Gastroesophageal sphincter (tissue), 4 donors: ENCODE results near the gene RPS3. TPM values are rescaled to one million over a fixed set of nuclear protein-coding genes. Genes with fewer than 3 reads are reported as not detected.

Experiments used
- ATAC-seq: fragments of 150-250 bp; one replicate; pipeline ENCODE4 v1.9.1; 2016; ENCODE audit warnings: mild to moderate bottlenecking, moderate library complexity
- H3K27ac ChIP-seq, 4 donors: fragments of 200-600 bp; sonication (generic) in 3 of 4; 1 replicate in 3 of 4; 2 replicates in 1 of 4; pipeline ENCODE4 v1.5.1; 2016 to 2019
- H3K27me3 ChIP-seq: fragments of 200-600 bp; sonication (generic); one replicate; pipeline ENCODE4 v1.5.1; 2019
- H3K36me3 ChIP-seq, 2 donors: fragments of 200-600 bp; sonication (generic); one replicate each; pipeline ENCODE4 v1.5.1; 2019; ENCODE audit warnings: control low read depth in 1 of 2
- H3K4me1 ChIP-seq, 3 donors: fragments of 200-600 bp; sonication (generic); 1 replicate in 2 of 3; 2 replicates in 1 of 3; pipeline ENCODE4 v1.5.1; 2016 to 2019; ENCODE audit warnings: control low read depth in 2 of 3
- H3K4me3 ChIP-seq, 2 donors: fragments of 200-600 bp; sonication (generic); one replicate each; pipeline ENCODE4 v1.5.1; 2019; ENCODE audit warnings: mild to moderate bottlenecking in 1 of 2, moderate library complexity in 1 of 2
- H3K9me3 ChIP-seq, 3 donors: fragments of 200-600 bp; sonication (generic); one replicate each; pipeline ENCODE4 v1.5.1; 2017 to 2019; ENCODE audit warnings: control low read depth in 2 of 3
- EP300 ChIP-seq: sonication (generic); formaldehyde crosslinking; IDR thresholded peaks from one replicate; pipeline ENCODE4 v1.6.1; 2017; ENCODE audit warnings: antibody characterized with exemption, mild to moderate bottlenecking
- POLR2A ChIP-seq, 2 donors: fragments of 450-650 bp; IDR thresholded peaks; one replicate each; pipeline ENCODE4 v1.6.1; 2017; ENCODE audit warnings: antibody characterized with exemption in 2 of 2, mild to moderate bottlenecking in 2 of 2, moderate library complexity in 1 of 2
- POLR2AphosphoS5 ChIP-seq: sonication (generic); formaldehyde crosslinking; IDR thresholded peaks from one replicate; pipeline ENCODE4 v1.6.1; 2017; ENCODE audit warnings: antibody characterized with exemption
- WGBS, 2 donors: methylation state at CpG; one replicate each; pipeline ENCODE4 v1.1.5; 2018; ENCODE audit warnings: low coverage in 1 of 2; 5-methylcytosine and 5-hydroxymethylcytosine counted together
- total RNA-seq, 4 donors: library from RNA; depleted of rRNA; stranded (reverse); fragments of >200 nt; gene quantifications; one replicate each; pipeline ENCODE4 v1.1.0, GENCODE V29; 2016
- TF ChIP-seq, protein P1 (sequence below), 4 experiments: fragments of 200-600 bp in 2 of 4; fragments of 450-650 bp in 2 of 4; sonication (generic) in 1 of 4; IDR thresholded peaks; one replicate each; pipeline ENCODE4 v1.5.1; 2017 to 2019; ENCODE audit warnings: antibody characterized with exemption in 4 of 4, mild to moderate bottlenecking in 2 of 4, moderate library complexity in 2 of 4

RPS3 gene
- total RNA-seq, 4 donors from 2014 or later, result 767 to 1,946 (median 1,260) TPM

- whole genome bisulfite sequencing, 2 donors, result no CpG with 5 or more reads among the region's 10 CpGs
- TF ChIP-seq POLR2A (IDR thresholded peaks at IDR 0.05), result no peak
- TF ChIP-seq, protein P1, sequence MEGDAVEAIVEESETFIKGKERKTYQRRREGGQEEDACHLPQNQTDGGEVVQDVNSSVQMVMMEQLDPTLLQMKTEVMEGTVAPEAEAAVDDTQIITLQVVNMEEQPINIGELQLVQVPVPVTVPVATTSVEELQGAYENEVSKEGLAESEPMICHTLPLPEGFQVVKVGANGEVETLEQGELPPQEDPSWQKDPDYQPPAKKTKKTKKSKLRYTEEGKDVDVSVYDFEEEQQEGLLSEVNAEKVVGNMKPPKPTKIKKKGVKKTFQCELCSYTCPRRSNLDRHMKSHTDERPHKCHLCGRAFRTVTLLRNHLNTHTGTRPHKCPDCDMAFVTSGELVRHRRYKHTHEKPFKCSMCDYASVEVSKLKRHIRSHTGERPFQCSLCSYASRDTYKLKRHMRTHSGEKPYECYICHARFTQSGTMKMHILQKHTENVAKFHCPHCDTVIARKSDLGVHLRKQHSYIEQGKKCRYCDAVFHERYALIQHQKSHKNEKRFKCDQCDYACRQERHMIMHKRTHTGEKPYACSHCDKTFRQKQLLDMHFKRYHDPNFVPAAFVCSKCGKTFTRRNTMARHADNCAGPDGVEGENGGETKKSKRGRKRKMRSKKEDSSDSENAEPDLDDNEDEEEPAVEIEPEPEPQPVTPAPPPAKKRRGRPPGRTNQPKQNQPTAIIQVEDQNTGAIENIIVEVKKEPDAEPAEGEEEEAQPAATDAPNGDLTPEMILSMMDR (IDR thresholded peaks at IDR 0.05), result no peak
- Histone ChIP-seq H3K27me3 (peaks cover 24% of the 10 kb centered on the region), H3K9me3 (no peaks in the 10 kb centered on the region), H3K4me1 (peaks cover 0 to 4% (median 0%) of the 10 kb centered on the region in 3 donors), H3K36me3 (no peaks in the 10 kb centered on the region), H3K4me3 (no peak overlapping the region), H3K27ac (no peak overlapping the region)
- ATAC-seq, result no peak
These were observed 50.0 kb downstream of the RPS3 start for GRCh38 chr11:75449271-75449670.

GRCh38 chr11:75449776-75450175 is 50.5 kb downstream of the RPS3 start:
- no peaks in the 10 kb centered on the region for H3K9me3 ChIP-seq
- H3K4me3 ChIP-seq, result no peak overlapping the region
- peaks cover 0 to 4% (median 0%) of the 10 kb centered on the region in 3 donors for H3K4me1 ChIP-seq
- H3K36me3 ChIP-seq, result no peaks in the 10 kb centered on the region
- TF ChIP-seq POLR2AphosphoS5, result no peak
- TF ChIP-seq POLR2A (IDR thresholded peaks at IDR 0.05), result no peak
- TF ChIP-seq EP300, result no peak
- TF ChIP-seq, protein P1 (IDR thresholded peaks at IDR 0.05), result no peak
- no peak overlapping the region for H3K27ac ChIP-seq
- peaks cover 24% of the 10 kb centered on the region for H3K27me3 ChIP-seq
- no peak for ATAC-seq
- 87 to 100% methylated on average over 1 to 5 of the region's 11 CpGs for WGBS, 2 donors

DNA sequence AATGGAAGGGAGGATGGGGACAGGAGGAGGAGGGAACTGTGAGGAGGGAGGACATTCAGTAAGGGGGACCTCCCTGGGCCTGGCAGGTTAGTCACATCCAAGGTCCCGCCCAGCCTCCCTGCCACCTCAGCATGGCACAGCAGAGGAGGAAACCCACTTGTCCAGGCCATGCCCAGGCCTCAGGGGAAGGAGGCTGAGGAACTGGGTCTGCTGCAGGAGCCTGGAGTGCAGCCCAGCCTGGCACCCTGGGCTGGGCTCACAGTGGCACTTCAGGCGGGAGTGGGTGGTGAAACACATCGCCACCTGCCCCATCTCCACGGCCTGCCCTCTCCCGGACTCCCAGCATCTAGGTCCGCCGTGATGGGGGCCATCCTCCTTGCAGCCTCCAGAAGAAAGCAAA is 50.9 kb downstream of the RPS3 start:
- H3K4me3 ChIP-seq, result no peak overlapping the region
- no peak overlapping the region for H3K27ac ChIP-seq
- no CpG with 5 or more reads among the region's 7 CpGs for WGBS, 2 donors
- TF ChIP-seq POLR2A (IDR thresholded peaks at IDR 0.05) (no peak), EP300 (no peak), POLR2AphosphoS5 (no peak)
- TF ChIP-seq, protein P1 (IDR thresholded peaks at IDR 0.05), result no peak
- H3K9me3 ChIP-seq, result no peaks in the 10 kb centered on the region
- peaks cover 24% of the 10 kb centered on the region for H3K27me3 ChIP-seq
- peaks cover 0 to 4% (median 0%) of the 10 kb centered on the region in 3 donors for H3K4me1 ChIP-seq
- no peaks in the 10 kb centered on the region for H3K36me3 ChIP-seq
- ATAC-seq, result no peak

- H3K36me3 ChIP-seq, result no peaks in the 10 kb centered on the region
- no peak for TF ChIP-seq EP300
- TF ChIP-seq, protein P1 (IDR thresholded peaks at IDR 0.05), result peak in 2 of 4 experiments; percentile 17 to 43
- no peak overlapping the region for H3K27ac ChIP-seq
- no peak for ATAC-seq
- peaks cover 20% of the 10 kb centered on the region for H3K27me3 ChIP-seq
- no peaks in the 10 kb centered on the region for H3K9me3 ChIP-seq
- H3K4me1 ChIP-seq, result no peaks in the 10 kb centered on the region
- 65 to 69% methylated on average over 4 to 5 of the region's 46 CpGs for WGBS, 2 donors
- no peak overlapping the region for H3K4me3 ChIP-seq
These were observed 51.8 kb downstream of the RPS3 start for GRCh38 chr11:75450826-75451821.
